Mononuclear cell (primary cell): ENCODE results near the gene IGSF21. TPM values are rescaled to one million over a fixed set of nuclear protein-coding genes. Genes with fewer than 3 reads are reported as not detected.

Source experiments
- H3K27me3 ChIP-seq: 2 replicates; pipeline ENCODE4 v1.6.0; 2011; ENCODE audit warnings: low read length, control low read depth; ENCODE audit not compliant: insufficient read depth
- H3K4me1 ChIP-seq: 2 replicates; pipeline ENCODE4 v1.5.1; 2011; ENCODE audit warnings: mild to moderate bottlenecking, low read length, control low read depth; ENCODE audit not compliant: insufficient read depth
- H3K4me3 ChIP-seq: 2 replicates; pipeline ENCODE4 v1.5.1; 2011; ENCODE audit warnings: mild to moderate bottlenecking, low read length, moderate library complexity
- H3K9me3 ChIP-seq: 2 replicates; pipeline ENCODE4 v1.5.1; 2011; ENCODE audit warnings: low read depth, mild to moderate bottlenecking, control low read depth, low read length
- total RNA-seq: library from RNA; depleted of rRNA; stranded (reverse); fragments of >200 nt; gene quantifications from one replicate; pipeline ENCODE4 v1.2.3, GENCODE V29; 2012

Gene IGSF21
- total RNA-seq, 1 donor, result not detected

DNA sequence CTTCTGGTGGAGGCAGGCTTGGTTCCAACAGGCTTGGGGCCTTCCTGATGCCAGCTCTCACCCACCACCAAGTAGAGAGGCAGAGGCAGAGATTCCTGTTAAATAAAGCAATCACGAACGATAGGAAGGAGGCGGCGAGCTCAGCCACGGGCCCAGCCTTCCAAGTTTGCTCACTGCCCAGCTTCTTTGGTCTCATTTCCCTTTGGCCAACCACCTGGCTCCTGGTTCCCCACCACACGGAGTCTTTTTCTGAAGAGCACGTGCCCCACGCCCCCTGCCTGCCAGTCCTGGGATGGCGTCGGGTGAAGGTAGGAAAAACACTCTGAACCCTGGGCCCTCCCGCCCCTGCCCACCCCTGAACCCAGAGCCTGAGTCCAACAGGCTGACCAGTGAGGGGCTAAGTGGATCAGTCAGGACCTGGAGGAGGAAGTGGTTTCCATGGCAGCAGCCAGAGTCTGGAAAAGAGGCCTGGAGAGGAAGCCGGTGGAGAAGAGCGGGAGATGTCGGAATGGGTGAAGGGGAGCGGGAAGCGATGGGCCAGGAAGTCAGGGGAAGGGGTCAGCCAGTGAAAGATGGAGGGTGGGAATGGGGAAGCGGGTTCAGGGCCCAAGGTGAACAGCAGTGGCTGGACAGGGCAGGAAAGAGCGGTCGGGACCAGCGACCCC is 214.9 kb downstream of the IGSF21 start:
- H3K4me3 ChIP-seq, result no peak overlapping the region
- no peaks in the 10 kb centered on the region for H3K27me3 ChIP-seq
- no peaks in the 10 kb centered on the region for H3K4me1 ChIP-seq
- H3K9me3 ChIP-seq, result no peaks in the 10 kb centered on the region

DNA sequence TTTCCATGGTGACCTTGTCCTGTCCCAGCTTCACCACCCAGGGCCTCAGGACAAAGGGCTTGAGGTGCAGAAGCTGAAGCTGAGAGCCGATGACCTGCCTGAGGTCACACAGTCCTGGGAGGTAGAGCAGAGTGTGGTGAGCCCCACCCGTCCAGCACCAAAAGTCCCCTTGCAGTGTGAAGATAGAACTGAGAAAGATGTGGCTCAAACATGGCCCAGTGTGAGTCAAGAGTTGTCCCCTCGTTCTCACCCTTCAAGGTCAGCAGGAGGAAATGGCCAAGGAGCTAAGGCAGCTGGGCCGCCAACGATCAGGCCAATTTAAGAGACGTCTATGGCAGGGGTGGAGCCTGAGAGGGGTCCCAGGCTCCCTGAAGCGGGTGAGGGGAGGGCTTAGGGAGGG is 215.7 kb downstream of the IGSF21 start:
- Histone ChIP-seq H3K4me1 (no peaks in the 10 kb centered on the region), H3K9me3 (no peaks in the 10 kb centered on the region), H3K27me3 (no peaks in the 10 kb centered on the region), H3K4me3 (no peak overlapping the region)

DNA sequence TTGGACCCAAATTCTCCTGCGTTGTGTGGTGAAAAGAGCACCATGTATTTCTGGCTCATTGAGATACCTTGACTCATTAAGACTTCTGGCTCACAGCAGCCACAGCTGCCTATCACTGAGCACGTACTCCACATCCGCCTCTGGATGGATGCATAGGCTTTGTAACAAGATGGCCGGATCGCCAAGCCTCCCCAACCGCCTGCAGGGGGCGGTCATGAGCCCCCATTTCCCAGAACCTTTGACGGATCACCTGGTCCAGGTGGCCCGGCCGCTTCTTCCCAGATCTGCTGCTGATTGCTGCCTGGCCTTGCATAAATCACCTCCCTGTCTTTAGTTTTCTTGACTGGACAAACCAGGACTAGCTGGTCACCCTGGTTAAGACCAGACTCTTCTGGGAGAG is 216.6 kb downstream of the IGSF21 start:
- Histone ChIP-seq H3K9me3 (no peaks in the 10 kb centered on the region), H3K27me3 (no peaks in the 10 kb centered on the region), H3K4me3 (no peak overlapping the region), H3K4me1 (no peaks in the 10 kb centered on the region)

DNA sequence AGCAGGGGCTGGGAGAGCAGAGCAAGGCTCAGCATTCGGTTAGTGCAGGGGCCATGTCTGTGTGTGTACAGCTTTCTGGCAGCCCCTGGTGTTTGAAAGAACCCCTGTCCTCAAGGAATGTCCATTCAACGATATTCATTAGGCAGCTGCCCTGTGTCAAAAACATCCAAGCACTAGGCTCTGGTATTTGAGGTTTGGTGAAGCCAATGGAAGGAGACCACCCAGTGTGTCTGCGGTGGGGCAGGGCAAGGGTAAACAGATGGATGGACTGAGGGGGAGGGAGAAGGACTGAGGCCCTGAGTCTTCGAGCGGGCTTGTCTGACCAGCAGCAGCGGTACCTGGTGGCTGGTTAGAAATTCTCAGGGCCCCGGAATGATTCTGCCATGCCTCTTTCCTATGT is 217.5 kb downstream of the IGSF21 start:
- Histone ChIP-seq H3K27me3 (no peaks in the 10 kb centered on the region), H3K9me3 (no peaks in the 10 kb centered on the region), H3K4me1 (no peaks in the 10 kb centered on the region), H3K4me3 (no peak overlapping the region)

DNA sequence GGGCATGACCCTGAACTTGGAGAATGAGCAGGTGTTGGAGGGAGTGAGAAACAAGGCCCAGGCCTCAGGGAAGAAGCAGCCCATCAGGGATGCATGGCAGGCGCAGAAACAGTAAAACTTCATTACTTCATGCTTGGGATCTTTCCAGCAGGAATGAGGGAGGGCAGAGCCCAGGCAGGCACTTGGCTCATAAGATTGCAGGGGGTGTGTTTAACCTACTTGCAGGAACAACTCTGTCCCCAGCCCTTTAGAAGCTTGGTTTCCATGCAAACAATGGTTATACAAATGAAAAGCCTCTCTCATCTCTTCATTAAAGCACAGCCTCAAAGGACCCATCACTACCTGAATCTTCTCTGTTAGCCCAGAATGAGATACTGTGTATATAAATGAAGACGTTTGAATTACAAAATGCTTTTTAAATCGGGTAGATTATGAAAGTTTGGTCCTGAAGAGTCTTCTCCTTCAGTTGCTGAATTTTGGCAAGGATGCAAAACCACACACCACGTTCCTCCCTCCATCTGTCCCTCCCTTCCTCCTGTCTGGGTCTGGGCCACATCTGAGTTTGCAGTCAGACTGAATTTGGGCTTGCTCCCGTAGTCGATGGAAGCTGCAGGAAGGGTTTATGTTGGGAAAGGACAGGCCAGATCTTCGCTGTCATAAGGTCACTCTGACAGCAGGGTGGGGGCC is 218.8 kb downstream of the IGSF21 start:
- H3K4me3 ChIP-seq, result no peak overlapping the region
- H3K27me3 ChIP-seq, result no peaks in the 10 kb centered on the region
- H3K4me1 ChIP-seq, result no peaks in the 10 kb centered on the region
- no peaks in the 10 kb centered on the region for H3K9me3 ChIP-seq

DNA sequence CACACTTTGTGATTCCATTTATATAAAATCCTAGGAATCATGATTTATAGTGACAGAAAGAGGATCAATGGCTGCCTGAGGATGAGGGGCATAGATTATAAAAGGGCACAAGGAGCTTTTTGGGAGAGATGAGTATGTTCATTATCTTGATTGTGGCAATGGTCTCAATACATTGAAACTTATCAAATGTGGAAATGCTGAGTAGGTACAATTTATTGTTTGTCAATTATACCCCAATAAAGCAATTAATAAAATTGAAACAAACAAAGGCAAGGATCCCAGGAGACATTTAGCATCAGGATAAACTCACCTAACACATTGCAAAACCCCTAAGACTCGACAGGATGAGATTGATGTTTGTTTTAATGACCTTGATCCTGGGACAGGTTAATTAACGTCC is 220.1 kb downstream of the IGSF21 start:
- Histone ChIP-seq H3K4me3 (no peak overlapping the region), H3K4me1 (no peaks in the 10 kb centered on the region), H3K27me3 (no peaks in the 10 kb centered on the region), H3K9me3 (no peaks in the 10 kb centered on the region)

DNA sequence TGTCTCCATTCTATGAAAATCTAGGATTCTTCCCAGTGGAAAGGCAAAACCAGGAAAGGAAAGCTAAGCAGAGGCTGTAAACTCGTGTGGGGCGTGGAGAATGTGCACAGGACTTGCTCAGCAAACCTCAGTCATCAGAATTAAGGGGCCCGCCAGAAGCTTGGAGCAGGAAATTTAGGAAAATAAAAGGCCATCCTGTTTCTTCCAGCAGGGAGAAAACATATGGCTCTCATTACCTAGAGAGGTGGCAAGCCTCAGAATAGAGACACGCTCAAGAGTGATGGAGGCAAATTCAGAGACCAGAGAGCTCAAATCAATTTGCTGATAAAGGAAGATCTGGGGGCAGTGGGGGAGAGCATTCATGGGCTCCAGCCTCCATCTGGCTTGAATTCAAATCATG is 221.2 kb downstream of the IGSF21 start:
- H3K9me3 ChIP-seq, result no peaks in the 10 kb centered on the region
- H3K27me3 ChIP-seq, result no peaks in the 10 kb centered on the region
- H3K4me3 ChIP-seq, result no peak overlapping the region
- H3K4me1 ChIP-seq, result no peaks in the 10 kb centered on the region

DNA sequence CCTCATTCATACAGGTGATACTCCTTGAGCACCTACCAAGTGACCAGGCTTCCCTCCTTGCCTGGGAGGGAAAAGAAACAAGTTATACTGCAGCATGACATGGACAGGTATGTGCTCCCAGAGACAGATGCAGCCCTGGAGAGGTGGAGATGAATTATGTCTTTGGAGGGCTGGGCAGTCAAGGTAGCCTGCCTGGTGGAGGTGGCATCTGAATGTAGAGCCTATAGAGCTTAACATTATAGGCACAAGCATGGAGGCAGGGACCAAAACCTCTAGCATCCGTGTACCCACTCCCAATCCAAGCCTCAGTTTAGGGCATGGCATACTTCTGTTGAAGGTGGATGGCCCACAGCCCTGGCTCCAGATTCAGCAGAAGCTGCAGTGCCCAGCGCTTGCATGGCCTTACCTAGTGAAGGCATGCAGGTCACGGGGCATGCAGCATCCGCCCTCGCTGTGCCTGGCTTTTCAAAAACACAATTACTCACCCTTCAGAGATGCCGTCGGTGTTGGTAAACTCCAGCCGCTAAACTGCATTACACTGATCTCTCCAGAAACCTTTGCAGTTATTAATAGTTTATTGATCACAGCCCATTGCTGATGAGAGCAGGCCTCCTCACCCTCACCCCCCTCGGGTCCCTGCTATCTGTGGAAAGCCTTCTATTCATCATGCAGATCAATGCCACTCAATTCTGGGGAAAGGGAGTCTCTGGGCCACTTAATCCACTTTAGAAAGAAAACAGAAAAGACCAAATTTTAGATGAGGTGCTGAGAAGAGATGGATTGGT is 222.1 kb downstream of the IGSF21 start:
- Histone ChIP-seq H3K27me3 (no peaks in the 10 kb centered on the region), H3K9me3 (no peaks in the 10 kb centered on the region), H3K4me1 (no peaks in the 10 kb centered on the region), H3K4me3 (no peak overlapping the region)

DNA sequence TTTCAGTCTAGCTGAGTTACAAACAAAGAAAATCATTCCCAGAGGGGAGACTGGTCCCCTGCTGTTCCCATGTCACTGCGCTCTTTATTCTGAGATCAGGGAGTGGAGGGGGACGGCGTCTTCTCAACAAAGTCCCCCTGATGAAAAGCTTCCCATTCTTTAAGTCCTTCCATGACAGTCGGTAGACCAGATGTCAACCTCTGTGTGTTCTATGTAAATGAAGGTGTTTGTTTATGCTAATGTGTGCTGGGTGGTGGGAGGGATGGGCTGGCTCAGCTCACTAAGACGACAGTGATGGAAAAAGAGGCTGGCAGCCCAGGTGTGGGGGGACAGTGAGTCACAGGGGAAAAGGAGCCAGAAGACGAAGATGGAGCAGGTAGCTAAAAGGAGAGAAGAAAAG is 225.0 kb downstream of the IGSF21 start:
- H3K4me1 ChIP-seq, result no peaks in the 10 kb centered on the region
- H3K27me3 ChIP-seq, result no peaks in the 10 kb centered on the region
- H3K4me3 ChIP-seq, result no peak overlapping the region
- no peaks in the 10 kb centered on the region for H3K9me3 ChIP-seq

DNA sequence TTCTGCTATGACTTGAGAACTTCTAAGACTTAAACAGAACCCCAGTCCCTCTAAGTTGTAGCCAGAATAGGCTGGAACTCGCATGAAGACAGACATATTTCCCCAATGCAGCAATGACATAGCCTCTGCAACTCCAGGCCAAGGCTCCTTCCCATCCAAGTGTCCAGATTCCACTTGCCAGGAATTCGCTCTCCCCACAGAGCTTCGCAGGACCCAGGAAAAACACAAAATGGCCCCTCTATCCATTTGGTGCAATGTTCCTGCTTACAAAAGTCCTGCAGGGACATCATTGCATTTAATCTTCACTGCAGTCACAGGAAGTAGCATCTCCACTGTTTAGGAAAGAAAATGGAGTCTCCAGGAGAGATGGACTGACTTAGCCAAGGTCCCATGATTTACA is 225.6 kb downstream of the IGSF21 start:
- Histone ChIP-seq H3K9me3 (no peaks in the 10 kb centered on the region), H3K4me1 (no peaks in the 10 kb centered on the region), H3K4me3 (no peak overlapping the region)

DNA sequence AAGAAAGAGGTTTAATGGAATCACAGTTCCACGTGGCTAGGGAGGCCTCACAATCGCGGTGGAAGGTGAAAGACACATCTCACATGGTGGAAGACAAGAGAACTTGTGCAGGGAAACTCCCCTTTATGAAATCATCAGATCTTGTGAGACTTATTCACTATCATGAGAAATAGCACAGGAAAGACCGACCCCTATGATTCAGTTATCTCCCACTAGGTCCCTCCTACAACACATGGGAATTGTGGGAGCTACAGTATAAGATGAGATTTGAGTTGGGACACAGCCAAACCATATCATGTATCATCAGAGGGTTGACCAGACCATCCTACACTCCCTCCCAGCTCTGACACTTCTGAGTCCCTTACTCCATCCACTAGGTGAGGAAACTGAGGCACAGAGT is 229.2 kb downstream of the IGSF21 start:
- Histone ChIP-seq H3K27me3 (no peaks in the 10 kb centered on the region), H3K4me1 (no peaks in the 10 kb centered on the region), H3K4me3 (no peak overlapping the region), H3K9me3 (no peaks in the 10 kb centered on the region)

More for the DNA sequence above, 225.6 kb downstream of the IGSF21 start:
- no peaks in the 10 kb centered on the region for H3K27me3 ChIP-seq

DNA sequence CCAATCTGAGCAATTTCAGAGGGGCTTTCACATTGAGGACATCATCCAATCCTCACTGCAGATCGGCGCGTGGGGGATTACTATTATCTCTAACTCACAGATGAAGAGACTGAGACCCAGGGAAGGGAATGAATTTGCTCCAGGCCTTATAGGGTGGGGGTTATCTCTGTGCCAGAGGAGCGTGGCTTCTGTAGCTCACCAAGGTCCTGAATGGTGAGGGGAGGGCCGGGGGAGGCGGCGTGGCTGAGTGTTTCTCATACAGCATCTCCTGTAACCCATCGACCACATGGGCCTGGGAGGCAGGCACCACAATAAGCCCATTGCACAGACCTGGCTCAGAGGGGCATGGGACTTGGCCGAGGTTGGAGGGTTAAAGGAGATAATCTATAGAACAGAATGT is 230.2 kb downstream of the IGSF21 start:
- Histone ChIP-seq H3K4me3 (no peak overlapping the region), H3K9me3 (no peaks in the 10 kb centered on the region), H3K27me3 (no peaks in the 10 kb centered on the region), H3K4me1 (no peaks in the 10 kb centered on the region)

DNA sequence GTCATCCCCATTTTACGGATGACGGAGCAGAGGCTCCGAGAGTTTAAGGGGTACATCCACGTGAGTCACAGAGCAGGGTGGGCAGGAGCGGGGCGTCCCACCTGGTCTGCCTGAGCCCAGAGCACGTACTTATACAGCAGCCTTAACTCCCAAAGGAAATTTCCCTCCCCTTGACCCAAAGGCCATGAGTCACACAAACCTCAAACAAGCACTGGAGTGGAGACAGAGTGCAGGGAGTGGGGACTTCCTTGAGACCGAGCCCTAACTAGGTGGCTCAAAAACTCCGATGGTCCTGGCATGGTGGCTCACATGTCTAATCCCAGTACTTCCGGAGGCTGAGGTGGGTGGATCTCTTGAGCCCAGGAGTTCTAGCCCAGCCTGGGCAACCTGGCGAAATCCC is 231.6 kb downstream of the IGSF21 start:
- H3K27me3 ChIP-seq, result no peaks in the 10 kb centered on the region
- H3K9me3 ChIP-seq, result no peaks in the 10 kb centered on the region
- H3K4me3 ChIP-seq, result no peak overlapping the region
- no peaks in the 10 kb centered on the region for H3K4me1 ChIP-seq

DNA sequence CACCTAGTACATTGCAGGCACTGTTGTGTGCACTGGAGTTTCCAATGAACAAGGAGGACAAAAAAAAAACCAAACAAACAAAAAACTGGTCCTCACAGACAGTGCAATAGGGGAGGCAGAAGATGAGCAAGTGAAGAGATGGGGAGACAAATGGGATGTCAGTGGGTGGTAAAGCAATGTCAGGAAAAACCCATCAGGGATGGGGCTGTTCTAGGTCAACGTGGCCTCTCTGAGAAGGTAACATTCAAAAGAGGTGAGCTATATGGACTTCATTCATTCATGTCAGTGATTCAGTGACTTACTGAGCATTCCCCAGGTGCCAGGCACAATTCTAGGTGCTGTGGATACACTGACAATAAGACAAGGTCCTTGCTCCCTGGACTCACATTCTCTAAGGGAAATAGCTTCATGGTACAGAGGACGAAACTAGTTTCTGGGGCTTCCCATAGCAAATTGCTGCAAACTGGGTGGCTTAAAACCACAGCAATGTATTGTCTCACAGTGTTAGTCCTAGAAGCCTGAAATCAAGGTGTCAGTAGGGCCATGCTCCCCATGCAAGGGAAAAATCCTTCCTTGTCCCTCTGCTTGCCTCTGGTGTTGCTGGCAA is 232.7 kb downstream of the IGSF21 start:
- H3K9me3 ChIP-seq, result no peaks in the 10 kb centered on the region
- no peaks in the 10 kb centered on the region for H3K4me1 ChIP-seq
- no peaks in the 10 kb centered on the region for H3K27me3 ChIP-seq
- no peak overlapping the region for H3K4me3 ChIP-seq

DNA sequence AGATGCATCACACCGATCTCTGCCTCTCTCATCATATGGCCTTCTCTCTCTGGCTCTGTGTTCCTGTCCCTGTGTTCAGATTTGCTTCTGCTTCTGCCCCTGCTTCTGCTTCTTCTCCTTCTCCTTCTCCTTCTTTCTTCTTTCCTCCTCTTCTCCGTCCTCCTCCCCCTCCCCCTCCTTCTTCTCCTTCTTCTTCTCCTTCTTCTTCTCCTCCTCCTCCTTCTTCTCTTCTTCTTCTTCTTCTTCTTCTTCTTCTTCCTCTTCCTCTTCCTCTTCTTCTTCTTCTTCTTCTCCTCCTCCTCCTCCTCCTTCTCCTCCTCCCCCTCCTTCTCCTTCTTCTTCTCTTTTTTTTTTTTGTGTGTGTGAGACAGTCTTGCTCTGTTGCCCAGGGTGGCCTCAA is 233.2 kb downstream of the IGSF21 start:
- Histone ChIP-seq H3K4me1 (no peaks in the 10 kb centered on the region), H3K4me3 (no peak overlapping the region), H3K27me3 (no peaks in the 10 kb centered on the region), H3K9me3 (no peaks in the 10 kb centered on the region)
